T-helper 2 cell treated with Interferon-gamma antibody and Interleukin-4, amounts not matched to agents 100 ng/mL and 5 ng/mL, for 36 hours (primary cell): Measurements from ENCODE around the gene UNC80. TPM values are rescaled to one million over a fixed set of nuclear protein-coding genes. Genes with fewer than 3 reads are reported as not detected.

Source experiments
- intact Hi-C: fragments of 100-400 bp; cut with micrococcal nuclease; formaldehyde crosslinking; loops from one replicate; pipeline ENCODE4 v1.15.1; 2023
- total RNA-seq: library from RNA; stranded (reverse); gene quantifications from 2 replicates; pipeline ENCODE4 v1.2.3, GENCODE V29; 2022

Gene UNC80
- total RNA-seq, 1 donor from 2014 or later: not detected

- intact Hi-C loops: loop anchor here (10.0 kb wide), 1 partner anchor 1984 kb away; the partner anchor contains the start of gene PLEKHM3
Measured at GRCh38 chr2:210009126-210009525, 237.5 kb downstream of the UNC80 start.

GRCh38 chr2:210009896-210010295 is 238.3 kb downstream of the UNC80 start:
- intact Hi-C loops: loop anchor here (10.0 kb wide), 1 partner anchor 1985 kb away; the partner anchor contains the start of gene PLEKHM3

- intact Hi-C loops: no loop called here
Measured at GRCh38 chr2:210020138-210020537, 248.5 kb downstream of the UNC80 start.

GRCh38 chr2:210022824-210023223 is 251.2 kb downstream of the UNC80 start:
- intact Hi-C loops: no loop called here

- intact Hi-C loops: no loop called here
Measured at GRCh38 chr2:210027608-210028007, 256.0 kb downstream of the UNC80 start.

GRCh38 chr2:210028178-210028577 is 256.5 kb downstream of the UNC80 start:
- intact Hi-C loops: no loop called here

- intact Hi-C loops: no loop called here
Measured at GRCh38 chr2:210034087-210034683, 262.6 kb downstream of the UNC80 start.

GRCh38 chr2:210035679-210036078 is 264.0 kb downstream of the UNC80 start:
- intact Hi-C loops: no loop called here

GRCh38 chr2:210038078-210038477 is 266.4 kb downstream of the UNC80 start:
- intact Hi-C loops: no loop called here

GRCh38 chr2:210046851-210047500 is 275.3 kb downstream of the UNC80 start:
- intact Hi-C loops: no loop called here

Other genes starting within 250 kb of the UNC80 start
- 53.5 and 54.6 TPM in 2 replicates for gene RPE, start 230.8 kb downstream of the UNC80 start, total RNA-seq